Osteocyte (in vitro differentiated cells): ENCODE measurements around the gene ANAPC13. TPM values are rescaled to one million over a fixed set of nuclear protein-coding genes. Genes with fewer than 3 reads are reported as not detected.

ENCODE experiments used
- DNase-seq: peaks from one replicate; pipeline ENCODE4 v3.0.0; 2021; ENCODE audit warnings: mixed read lengths; ENCODE audit not compliant: unreplicated experiment; ENCODE audit errors: extremely low spot score
- H3K27ac Mint-ChIP-seq: one replicate; pipeline ENCODE4 v1.8.0; 2021; ENCODE audit warnings: mild to moderate bottlenecking, mixed read lengths; ENCODE audit not compliant: unreplicated experiment
- H3K27me3 Mint-ChIP-seq: one replicate; pipeline ENCODE4 v1.8.0; 2021; ENCODE audit warnings: mixed read lengths; ENCODE audit not compliant: unreplicated experiment
- H3K36me3 Mint-ChIP-seq: one replicate; pipeline ENCODE4 v1.8.0; 2021; ENCODE audit warnings: mixed read lengths; ENCODE audit not compliant: unreplicated experiment
- H3K4me1 Mint-ChIP-seq: one replicate; pipeline ENCODE4 v1.8.0; 2021; ENCODE audit warnings: mixed read lengths; ENCODE audit not compliant: unreplicated experiment
- H3K4me3 Mint-ChIP-seq: one replicate; pipeline ENCODE4 v1.8.0; 2021; ENCODE audit warnings: mild to moderate bottlenecking, moderate library complexity, mixed read lengths; ENCODE audit not compliant: unreplicated experiment
- H3K9me3 Mint-ChIP-seq: one replicate; pipeline ENCODE4 v1.8.0; 2021; ENCODE audit warnings: mixed read lengths; ENCODE audit not compliant: unreplicated experiment
- CTCF ChIP-seq: fragments of 200-600 bp; sonication (generic); IDR thresholded peaks from 2 replicates; pipeline ENCODE4 v1.5.0; 2021; ENCODE audit warnings: antibody characterized with exemption, mild to moderate bottlenecking, moderate library complexity
- total RNA-seq: library from RNA; stranded (reverse); gene quantifications from 2 replicates; pipeline ENCODE4 v1.2.1, GENCODE V29; 2021

The ANAPC13 gene
- total RNA-seq, 1 donor from 2014 or later = 89.4 TPM

GRCh38 chr3:134496471-134497071 is 10.8 kb upstream of the ANAPC13 start:
- no peak for DNase-seq
- Mint-ChIP-seq H3K36me3 (peaks cover 43% of the 10 kb centered on the region), H3K9me3 (peaks cover 19% of the 10 kb centered on the region), H3K4me1 (peaks cover 12% of the 10 kb centered on the region), H3K27me3 (no peaks in the 10 kb centered on the region), H3K4me3 (no peak overlapping the region), H3K27ac (no peak overlapping the region)
- no peak for TF ChIP-seq CTCF

GRCh38 chr3:134495980-134496379 is 10.2 kb upstream of the ANAPC13 start:
- no peak overlapping the region for H3K4me3 Mint-ChIP-seq
- no peak for TF ChIP-seq CTCF
- peaks cover 13% of the 10 kb centered on the region for H3K9me3 Mint-ChIP-seq
- H3K27me3 Mint-ChIP-seq = no peaks in the 10 kb centered on the region
- no peak overlapping the region for H3K27ac Mint-ChIP-seq
- peaks cover 12% of the 10 kb centered on the region for H3K4me1 Mint-ChIP-seq
- DNase-seq = no peak
- peaks cover 38% of the 10 kb centered on the region for H3K36me3 Mint-ChIP-seq

- no peak for DNase-seq
- peaks cover 9% of the 10 kb centered on the region for H3K4me1 Mint-ChIP-seq
- H3K4me3 Mint-ChIP-seq = no peak overlapping the region
- H3K27ac Mint-ChIP-seq = peak overlapping the region; percentile 23
- TF ChIP-seq CTCF = no peak
- H3K36me3 Mint-ChIP-seq = peaks cover 33% of the 10 kb centered on the region
- peaks cover 11% of the 10 kb centered on the region for H3K9me3 Mint-ChIP-seq
- H3K27me3 Mint-ChIP-seq = no peaks in the 10 kb centered on the region
Observed at GRCh38 chr3:134494495-134494894, 8.7 kb upstream of the ANAPC13 start.

GRCh38 chr3:134487406-134487805 is 1.6 kb upstream of the ANAPC13 start:
- no peak for DNase-seq
- H3K9me3 Mint-ChIP-seq = peaks cover 3% of the 10 kb centered on the region
- H3K4me1 Mint-ChIP-seq = peaks cover 44% of the 10 kb centered on the region
- peaks cover 4% of the 10 kb centered on the region for H3K36me3 Mint-ChIP-seq
- H3K27ac Mint-ChIP-seq = peak overlapping the region; percentile 97
- TF ChIP-seq CTCF = no peak
- H3K4me3 Mint-ChIP-seq = peak overlapping the region; percentile 91
- no peaks in the 10 kb centered on the region for H3K27me3 Mint-ChIP-seq

GRCh38 chr3:134486577-134487041 is 824 bp upstream of the ANAPC13 start:
- H3K4me1 Mint-ChIP-seq = peaks cover 44% of the 10 kb centered on the region
- peak overlapping the region; percentile 97 for H3K27ac Mint-ChIP-seq
- H3K27me3 Mint-ChIP-seq = no peaks in the 10 kb centered on the region
- TF ChIP-seq CTCF = no peak
- DNase-seq = no peak
- H3K9me3 Mint-ChIP-seq = peaks cover 3% of the 10 kb centered on the region
- peak overlapping the region; percentile 91 for H3K4me3 Mint-ChIP-seq
- peaks cover 12% of the 10 kb centered on the region for H3K36me3 Mint-ChIP-seq
